C1 segment of cervical spinal cord (tissue), 14 donors: ENCODE results near the gene OOEP.
A peak's percentile ranks its signal among the peaks of the same experiment; 100 is the strongest.
"Not testable (repeated sequence)": the region's sequence is repeated elsewhere in the genome, so short reads cannot be mapped to it uniquely, and the experiment has no call there.

Source experiments
- DNase-seq, 14 donors: peaks; one replicate each; lab custom pipeline; 2025; lab: John Stamatoyannopoulos, UW

The OOEP gene

GRCh38 chr6:73369563-73369962, at the start of gene OOEP:
Gene OOEP (minus strand): TSS chr6:73369897. CDS start chr6:73369792, 105 bp downstream.
- no peak for DNase-seq

- DNase-seq = no peak
Measured at GRCh38 chr6:73418081-73418741, 48.5 kb upstream of the OOEP start.

GRCh38 chr6:73413102-73413501, 43.4 kb upstream of the OOEP start:
- no peak for DNase-seq

GRCh38 chr6:73409395-73409794, 39.7 kb upstream of the OOEP start:
- DNase-seq = no peak

- DNase-seq = no peak
Measured at GRCh38 chr6:73400656-73401055, 31.0 kb upstream of the OOEP start.

GRCh38 chr6:73395875-73396274, 26.2 kb upstream of the OOEP start:
- DNase-seq = no peak

GRCh38 chr6:73394577-73395354, 25.1 kb upstream of the OOEP start, which contains the start of gene DDX43:
Gene DDX43 (plus strand): TSS chr6:73394828. CDS start chr6:73394906, 78 bp downstream.
- peak in 2 of 14 donors; percentile 15 to 37 for DNase-seq

GRCh38 chr6:73393278-73393677, 23.6 kb upstream of the OOEP start:
- DNase-seq = no peak

- DNase-seq = not testable (repeated sequence)
Measured at GRCh38 chr6:73392188-73392587, 22.5 kb upstream of the OOEP start.

- DNase-seq = no peak
Measured at GRCh38 chr6:73391675-73392074, 22.0 kb upstream of the OOEP start.

- DNase-seq = no peak
Measured at GRCh38 chr6:73389854-73390253, 20.2 kb upstream of the OOEP start.

- DNase-seq = peak in 8 of 14 donors; percentile 11 to 59 (median 22)
Measured at GRCh38 chr6:73388800-73389512, 19.3 kb upstream of the OOEP start.

- no peak for DNase-seq
Measured at GRCh38 chr6:73388433-73388799, 18.7 kb upstream of the OOEP start.

- no peak for DNase-seq
Measured at GRCh38 chr6:73382462-73383113, 12.9 kb upstream of the OOEP start.

GRCh38 chr6:73381531-73381930, 11.8 kb upstream of the OOEP start:
- not testable (repeated sequence) for DNase-seq

GRCh38 chr6:73377225-73377624, 7.5 kb upstream of the OOEP start:
- DNase-seq = no peak

GRCh38 chr6:73375216-73375615, 5.5 kb upstream of the OOEP start:
- peak in 1 of 14 donors; percentile 82 for DNase-seq

GRCh38 chr6:73372516-73372915, 2.8 kb upstream of the OOEP start:
- peak in 5 of 14 donors; percentile 8 to 97 (median 41) for DNase-seq

- DNase-seq = no peak
Measured at GRCh38 chr6:73371984-73372383, 2.3 kb upstream of the OOEP start.

GRCh38 chr6:73369157-73369556, 540 bp downstream of the OOEP start:
- no peak for DNase-seq

GRCh38 chr6:73368675-73369074, 1.0 kb downstream of the OOEP start:
- no peak for DNase-seq
